AG04449 (cell line): ENCODE results near the gene ZFPM1.
A peak's percentile ranks its signal among the peaks of the same experiment; 100 is the strongest.

Source experiments
- CTCF ChIA-PET: fragments of 350-600 bp; formaldehyde crosslinking; extraction: SDS; loops from one replicate; lab custom pipeline; 2021; ENCODE audit warnings: antibody characterized with exemption; lab: Yijun Ruan, JAX
- POLR2A ChIA-PET: fragments of 400-600, 350-600 bp; formaldehyde crosslinking; extraction: SDS; loops from one replicate; lab custom pipeline; 2020; ENCODE audit warnings: antibody characterized with exemption, inconsistent platforms; lab: Yijun Ruan, JAX
- DNase-seq: peaks from one replicate; pipeline ENCODE4 v3.0.0-alpha.2; 2010; ENCODE audit warnings: low read depth, low spot score
- H3K4me3 ChIP-seq: 2 replicates; pipeline ENCODE4 v1.5.1; 2011; ENCODE audit warnings: low read depth, mild to moderate bottlenecking, control low read depth, low read length
- TF ChIP-seq, protein P1 (sequence below): IDR thresholded peaks from one replicate; pipeline ENCODE4 v1.5.1; 2011; ENCODE audit warnings: mild to moderate bottlenecking, moderate library complexity, low read length, control low read depth, inconsistent platforms; ENCODE audit not compliant: insufficient read depth; ENCODE audit errors: missing control alignments

ZFPM1 gene

DNA sequence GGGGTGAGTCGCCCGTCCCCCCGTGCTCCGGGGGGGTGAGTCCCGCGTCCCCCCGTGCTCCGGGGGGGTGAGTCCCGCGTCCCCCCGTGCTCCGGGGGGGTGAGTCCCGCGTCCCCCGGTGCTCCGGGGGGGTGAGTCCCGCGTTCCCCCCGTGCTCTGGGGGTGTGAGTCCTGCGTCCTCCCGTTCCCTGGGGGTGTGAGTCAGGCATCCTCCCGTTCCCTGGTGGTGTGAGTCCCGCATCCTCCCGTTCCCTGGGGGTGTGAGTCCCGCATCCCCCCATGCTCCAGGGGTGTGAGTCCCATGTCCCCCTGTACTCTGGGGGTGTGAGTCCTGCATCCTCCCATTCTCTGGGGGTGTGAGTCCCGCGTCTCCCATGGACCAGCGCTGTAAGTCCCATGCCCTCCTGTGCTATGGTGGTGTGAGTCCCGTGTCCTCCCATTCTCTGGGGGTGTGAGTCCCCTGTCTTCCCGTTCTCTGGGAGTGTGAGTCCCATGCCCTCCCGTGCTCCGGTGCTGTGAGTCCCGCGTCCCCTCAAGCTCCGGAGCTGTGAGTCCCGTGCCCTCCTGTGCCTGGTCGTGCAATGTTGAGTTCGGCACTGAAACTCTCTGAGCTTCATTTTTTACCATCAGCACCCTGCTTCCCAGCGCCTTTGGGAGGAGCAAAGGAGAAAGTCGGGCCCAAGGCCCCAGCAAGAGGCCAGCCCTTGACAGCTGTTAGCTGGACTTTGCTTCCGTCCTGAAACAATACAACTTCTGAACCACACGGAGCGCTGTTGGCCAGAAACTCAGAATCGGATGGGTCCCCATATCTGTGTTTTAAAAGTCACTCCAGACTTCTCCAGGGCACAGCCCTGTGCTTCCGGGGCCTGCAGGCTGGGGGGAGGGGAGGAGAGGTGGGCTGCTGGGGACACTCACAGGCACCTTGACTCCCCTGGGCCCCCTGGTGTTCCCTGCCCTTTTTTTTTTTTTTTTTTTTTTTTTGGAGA lies 105.7 kb downstream of the ZFPM1 start:
- TF ChIP-seq, protein P1, sequence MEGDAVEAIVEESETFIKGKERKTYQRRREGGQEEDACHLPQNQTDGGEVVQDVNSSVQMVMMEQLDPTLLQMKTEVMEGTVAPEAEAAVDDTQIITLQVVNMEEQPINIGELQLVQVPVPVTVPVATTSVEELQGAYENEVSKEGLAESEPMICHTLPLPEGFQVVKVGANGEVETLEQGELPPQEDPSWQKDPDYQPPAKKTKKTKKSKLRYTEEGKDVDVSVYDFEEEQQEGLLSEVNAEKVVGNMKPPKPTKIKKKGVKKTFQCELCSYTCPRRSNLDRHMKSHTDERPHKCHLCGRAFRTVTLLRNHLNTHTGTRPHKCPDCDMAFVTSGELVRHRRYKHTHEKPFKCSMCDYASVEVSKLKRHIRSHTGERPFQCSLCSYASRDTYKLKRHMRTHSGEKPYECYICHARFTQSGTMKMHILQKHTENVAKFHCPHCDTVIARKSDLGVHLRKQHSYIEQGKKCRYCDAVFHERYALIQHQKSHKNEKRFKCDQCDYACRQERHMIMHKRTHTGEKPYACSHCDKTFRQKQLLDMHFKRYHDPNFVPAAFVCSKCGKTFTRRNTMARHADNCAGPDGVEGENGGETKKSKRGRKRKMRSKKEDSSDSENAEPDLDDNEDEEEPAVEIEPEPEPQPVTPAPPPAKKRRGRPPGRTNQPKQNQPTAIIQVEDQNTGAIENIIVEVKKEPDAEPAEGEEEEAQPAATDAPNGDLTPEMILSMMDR, result peak; percentile 43

DNA sequence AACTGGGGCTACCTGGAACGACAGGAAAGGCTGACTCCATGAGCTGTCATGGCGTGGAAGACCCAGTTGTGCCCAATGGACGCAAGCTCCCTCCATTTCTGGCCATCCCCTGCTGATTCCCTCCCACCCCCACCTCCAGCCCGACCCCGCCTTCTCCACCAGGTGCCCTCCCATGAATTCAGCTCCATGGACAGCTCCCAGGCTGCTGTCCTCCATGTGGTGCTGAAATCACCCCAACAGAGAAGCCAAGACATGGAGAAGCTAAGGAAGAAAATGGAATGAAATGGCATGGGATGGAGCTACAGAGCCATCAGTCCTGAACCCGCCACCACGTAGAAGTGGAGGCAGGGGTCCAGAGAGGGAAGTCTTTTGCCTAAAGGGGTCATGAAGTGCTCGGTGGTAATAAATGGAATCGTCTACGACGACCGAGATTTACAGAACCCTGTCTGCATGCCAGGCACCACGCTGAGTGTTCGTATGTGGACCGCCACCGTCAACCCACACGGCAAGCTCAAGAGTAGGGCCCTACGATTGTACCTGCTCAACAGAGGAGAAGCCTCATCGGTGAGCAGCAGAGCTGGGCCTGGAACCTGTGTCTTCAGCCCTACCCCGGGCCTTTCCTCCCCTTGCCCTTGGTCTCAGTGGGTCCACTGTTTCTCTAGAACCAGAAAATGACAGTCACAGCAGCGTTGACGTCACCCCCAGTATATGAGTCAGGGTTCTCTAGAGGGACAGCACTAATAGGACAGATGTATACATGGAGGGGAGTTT lies 107.8 kb downstream of the ZFPM1 start:
- CTCF ChIA-PET, result interaction anchor here (0.6 to 3.2 kb wide), 15 partner anchors 8 to 782 kb away, joined by 3 to 20 read pairs (median 5); partner anchors contain the start of gene ZC3H18
- POLR2A ChIA-PET, result interaction anchor here (0.6 kb wide), 1 partner anchor 17 kb away, joined by 3 read pairs; no protein-coding TSS in a partner anchor
- TF ChIP-seq, protein P1, result no peak
- DNase-seq, result no peak
- H3K4me3 ChIP-seq, result no peak overlapping the region

More for the DNA sequence above, 105.7 kb downstream of the ZFPM1 start:
- DNase-seq, result no peak
- no peak overlapping the region for H3K4me3 ChIP-seq
- ChIA-PET CTCF (interaction anchor here (0.7 to 2.6 kb wide), 4 partner anchors 9 to 23 kb away, joined by 3 to 11 read pairs (median 4); partner anchors contain the start of gene ZC3H18), POLR2A (interaction anchor here (0.5 kb wide), 1 partner anchor 124 kb away, joined by 3 read pairs; no protein-coding TSS in a partner anchor)

DNA sequence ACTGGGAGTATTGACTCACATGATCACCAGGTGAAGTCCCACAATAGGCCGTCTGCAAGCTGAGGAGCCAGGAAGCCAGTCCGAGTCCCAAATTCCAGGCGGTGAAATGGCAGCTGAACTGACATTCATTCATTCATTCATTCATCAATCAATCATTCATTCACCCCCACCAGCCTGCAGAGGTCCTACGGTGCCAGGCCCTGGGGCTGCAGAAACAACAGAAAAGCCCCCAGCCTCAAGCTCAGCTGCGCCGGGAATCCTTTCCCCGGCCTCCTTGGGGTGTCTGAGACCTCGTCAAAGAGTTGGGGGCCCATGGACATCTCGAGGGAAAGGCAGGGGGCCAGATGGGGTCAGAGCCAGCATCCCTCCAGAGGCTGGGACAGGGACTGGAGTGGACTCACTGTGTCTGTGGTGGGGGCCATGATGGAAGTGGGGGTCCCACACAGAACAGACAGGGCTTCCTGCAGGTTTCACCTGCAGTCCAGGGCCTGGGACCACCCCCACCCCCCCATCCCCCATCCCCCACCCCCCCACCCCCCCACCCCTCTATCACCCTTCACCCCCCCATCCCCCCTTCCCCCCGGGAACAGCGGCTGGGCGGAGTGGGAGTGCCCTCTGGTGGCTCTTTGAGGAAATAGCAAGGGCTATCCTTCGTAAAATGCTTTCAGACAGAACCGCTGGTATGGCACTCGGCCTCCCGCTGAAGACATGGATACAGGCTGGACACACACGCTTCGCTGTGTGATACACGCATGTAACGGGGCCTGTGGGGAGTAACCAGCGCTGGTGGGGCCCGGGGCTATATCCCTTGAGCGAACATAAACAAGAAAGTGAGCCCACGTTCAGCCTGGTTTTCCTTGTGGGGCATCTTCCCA lies 108.6 kb downstream of the ZFPM1 start:
- CTCF ChIA-PET, result interaction anchor here (0.9 to 3.2 kb wide), 11 partner anchors 9 to 783 kb away, joined by 3 to 20 read pairs (median 7); partner anchors contain the start of gene ZC3H18
- no peak for DNase-seq
- POLR2A ChIA-PET, result no interaction called here
- H3K4me3 ChIP-seq, result peak overlapping the region; percentile 45
- TF ChIP-seq, protein P1, result peak; percentile 80

DNA sequence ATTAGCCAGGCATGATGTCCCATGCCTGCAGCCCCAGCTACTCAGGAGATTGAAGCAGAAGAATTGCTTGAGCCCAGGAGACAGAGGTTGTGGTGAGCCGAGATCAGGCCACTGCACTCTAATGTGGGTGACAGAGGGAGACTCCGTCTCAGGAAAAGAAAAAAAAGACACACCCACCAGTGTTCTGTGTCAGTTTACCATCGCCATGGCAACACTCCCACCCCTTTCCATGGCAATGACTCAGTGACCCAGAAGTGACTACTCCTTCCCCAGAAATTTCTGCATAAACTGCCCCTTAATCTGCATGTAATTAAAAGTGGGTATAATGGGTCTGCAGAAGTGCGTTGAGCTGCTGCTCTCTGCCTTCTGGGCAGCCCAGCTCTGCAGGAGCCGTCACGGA lies 113.1 kb downstream of the ZFPM1 start:
- POLR2A ChIA-PET, result no interaction called here
- TF ChIP-seq, protein P1, result no peak
- CTCF ChIA-PET, result interaction anchor here (1.0 to 2.2 kb wide), 3 partner anchors 11 to 543 kb away, joined by 3 to 6 read pairs (median 3); no protein-coding TSS in a partner anchor
- H3K4me3 ChIP-seq, result no peak overlapping the region
- DNase-seq, result no peak

DNA sequence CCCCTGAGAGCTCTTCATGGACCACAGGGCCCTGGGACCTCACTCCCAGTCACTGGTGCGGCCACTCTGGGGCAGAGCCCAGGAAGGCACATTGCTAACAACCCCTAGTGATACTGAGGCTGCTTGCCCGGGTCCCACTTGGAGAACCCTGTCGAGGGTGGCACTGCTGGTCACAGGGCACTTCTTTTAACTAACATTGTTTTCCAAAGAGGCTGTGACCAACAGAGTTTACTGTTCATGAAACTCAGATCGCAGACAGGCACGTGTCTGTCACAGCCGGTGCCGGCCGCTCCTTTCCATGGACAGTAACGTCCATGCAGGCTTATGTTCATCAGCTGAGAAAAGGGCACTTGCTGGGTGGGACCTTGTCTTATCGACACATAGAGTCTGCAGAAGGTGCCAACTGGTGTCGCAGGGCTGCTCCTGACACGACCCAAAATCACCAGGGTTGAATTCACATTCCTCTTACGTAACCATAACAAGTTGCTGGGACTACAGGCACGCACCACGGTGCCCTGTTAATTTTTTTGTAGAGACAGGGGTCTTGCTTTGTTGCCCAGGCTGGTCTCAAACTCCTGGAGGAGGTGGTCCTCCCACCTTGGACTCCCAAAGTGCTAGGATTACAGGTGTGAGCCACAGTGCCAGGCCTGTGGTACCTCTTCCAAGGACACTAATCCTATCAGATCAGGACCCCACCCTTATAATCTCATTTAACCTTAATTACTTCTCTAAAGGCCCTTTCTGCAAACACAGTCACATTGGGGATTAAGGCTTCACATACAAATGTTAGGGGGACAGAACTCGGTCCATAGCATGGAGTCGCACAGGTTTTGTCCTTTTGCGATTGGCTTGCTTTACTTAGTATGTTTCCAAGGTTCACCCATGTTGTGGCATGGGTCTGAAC lies 115.9 kb downstream of the ZFPM1 start:
- DNase-seq, result no peak
- ChIA-PET POLR2A (no interaction called here), CTCF (interaction anchor here (2.1 kb wide), 1 partner anchor 10 kb away, joined by 11 read pairs; no protein-coding TSS in a partner anchor)
- H3K4me3 ChIP-seq, result peak overlapping the region; percentile 72
- TF ChIP-seq, protein P1, result no peak
